ENCODE data around the gene SCGB2A2.

DNA sequence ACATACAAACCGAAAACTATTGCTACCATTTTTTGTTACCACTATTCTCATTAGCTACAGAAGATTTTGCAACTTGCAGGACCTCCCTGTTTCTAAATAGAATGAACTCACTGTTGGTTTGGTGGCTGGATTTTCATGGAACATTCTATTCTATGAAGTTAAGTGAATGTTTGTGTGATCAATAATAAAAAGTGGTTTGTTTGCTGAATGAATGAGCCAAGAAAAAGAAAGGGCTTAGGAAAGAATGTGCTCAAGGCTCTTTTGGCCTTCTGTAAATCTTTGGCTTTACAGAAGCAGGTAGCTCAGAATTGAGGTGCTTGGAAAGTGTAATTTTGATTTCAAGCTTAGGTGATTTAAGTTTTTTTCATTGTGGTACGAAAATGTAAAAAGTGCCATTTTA lies 33.8 kb upstream of the SCGB2A2 start:
- TF ChIP-seq, protein P1, sequence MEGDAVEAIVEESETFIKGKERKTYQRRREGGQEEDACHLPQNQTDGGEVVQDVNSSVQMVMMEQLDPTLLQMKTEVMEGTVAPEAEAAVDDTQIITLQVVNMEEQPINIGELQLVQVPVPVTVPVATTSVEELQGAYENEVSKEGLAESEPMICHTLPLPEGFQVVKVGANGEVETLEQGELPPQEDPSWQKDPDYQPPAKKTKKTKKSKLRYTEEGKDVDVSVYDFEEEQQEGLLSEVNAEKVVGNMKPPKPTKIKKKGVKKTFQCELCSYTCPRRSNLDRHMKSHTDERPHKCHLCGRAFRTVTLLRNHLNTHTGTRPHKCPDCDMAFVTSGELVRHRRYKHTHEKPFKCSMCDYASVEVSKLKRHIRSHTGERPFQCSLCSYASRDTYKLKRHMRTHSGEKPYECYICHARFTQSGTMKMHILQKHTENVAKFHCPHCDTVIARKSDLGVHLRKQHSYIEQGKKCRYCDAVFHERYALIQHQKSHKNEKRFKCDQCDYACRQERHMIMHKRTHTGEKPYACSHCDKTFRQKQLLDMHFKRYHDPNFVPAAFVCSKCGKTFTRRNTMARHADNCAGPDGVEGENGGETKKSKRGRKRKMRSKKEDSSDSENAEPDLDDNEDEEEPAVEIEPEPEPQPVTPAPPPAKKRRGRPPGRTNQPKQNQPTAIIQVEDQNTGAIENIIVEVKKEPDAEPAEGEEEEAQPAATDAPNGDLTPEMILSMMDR (IDR thresholded peaks at IDR 0.05), result no peak
- TF ChIP-seq POLR2A (IDR thresholded peaks at IDR 0.05), result no peak
